ENCODE data around the gene TBC1D17.

Gene TBC1D17

DNA sequence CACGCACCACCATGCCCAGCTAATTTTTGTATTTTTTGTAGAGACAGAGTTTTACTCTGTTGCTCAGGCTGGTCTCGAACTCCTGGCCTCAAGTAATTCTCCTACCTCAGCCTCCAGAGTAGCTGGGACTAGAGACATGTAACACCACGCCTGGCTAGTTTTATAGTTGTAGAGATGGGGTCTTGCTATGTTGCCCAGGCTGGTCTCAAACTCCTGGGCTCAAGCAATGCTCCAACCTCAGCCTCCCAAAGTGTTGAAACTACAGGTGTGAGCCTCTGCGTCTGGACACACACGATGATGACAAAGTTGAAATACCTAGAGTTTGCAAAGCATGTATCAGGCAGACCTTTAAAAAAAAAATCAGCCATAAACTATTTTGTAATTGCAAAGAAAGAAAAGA lies 31.1 kb upstream of the TBC1D17 start:
- H3K9me3 ChIP-seq = peaks cover 8% of the 10 kb centered on the region; the same call in 1 of the 2 replicates
- H3K4me2 ChIP-seq = no peak overlapping the region
- peaks cover 42% of the 10 kb centered on the region for H3K4me1 ChIP-seq
- H3K9ac ChIP-seq = no peak overlapping the region
- H3K4me3 ChIP-seq = no peak overlapping the region
- no peaks in the 10 kb centered on the region for H3K27me3 ChIP-seq
- peaks cover 6% of the 10 kb centered on the region; the same call in 1 of the 2 replicates for H3K36me3 ChIP-seq
- peaks cover 24% of the 10 kb centered on the region; the same call in 1 of the 2 replicates for H4K20me1 ChIP-seq
- TF ChIP-seq Cebpa-rat (IDR thresholded peaks at IDR 0.05) = no peak
- H3K27ac ChIP-seq = no peak overlapping the region

GRCh38 chr19:49847731-49848696 lies 29.5 kb upstream of the TBC1D17 start:
- peaks cover 45% of the 10 kb centered on the region for H3K4me1 ChIP-seq
- no peaks in the 10 kb centered on the region for H3K27me3 ChIP-seq
- no peak overlapping the region for H3K4me2 ChIP-seq
- H4K20me1 ChIP-seq = peaks cover 27% of the 10 kb centered on the region
- H3K36me3 ChIP-seq = 0 out of 2 replicates have a peak, but pooled peaks cover 6% of the 10 kb centered on the region
- no peak overlapping the region for H3K4me3 ChIP-seq
- TF ChIP-seq Cebpa-rat (IDR thresholded peaks at IDR 0.05) = no peak
- H3K9ac ChIP-seq = no peak overlapping the region
- peaks cover 8% of the 10 kb centered on the region; the same call in 1 of the 2 replicates for H3K9me3 ChIP-seq
- no peak overlapping the region for H3K27ac ChIP-seq

GRCh38 chr19:49848938-49849337 lies 28.6 kb upstream of the TBC1D17 start:
- peaks cover 7% of the 10 kb centered on the region; the same call in 1 of the 2 replicates for H3K36me3 ChIP-seq
- no peaks in the 10 kb centered on the region for H3K27me3 ChIP-seq
- no peak overlapping the region for H3K9ac ChIP-seq
- peaks cover 28% of the 10 kb centered on the region for H4K20me1 ChIP-seq
- peaks cover 8% of the 10 kb centered on the region; the same call in 1 of the 2 replicates for H3K9me3 ChIP-seq
- peaks cover 45% of the 10 kb centered on the region for H3K4me1 ChIP-seq
- H3K27ac ChIP-seq = no peak overlapping the region
- no peak for TF ChIP-seq Cebpa-rat (IDR thresholded peaks at IDR 0.05)
- no peak overlapping the region for H3K4me3 ChIP-seq
- H3K4me2 ChIP-seq = no peak overlapping the region

- Histone ChIP-seq H3K4me1 (peaks cover 45% of the 10 kb centered on the region), H3K9ac (peak overlapping the region; percentile 95; the same call in 1 of the 2 replicates), H3K27me3 (no peaks in the 10 kb centered on the region), H3K27ac (no peak overlapping the region), H3K36me3 (peaks cover 14% of the 10 kb centered on the region), H4K20me1 (peaks cover 30% of the 10 kb centered on the region), H3K4me3 (0 out of 2 replicates have a peak overlapping the region, but pooled peaks have one; percentile 94), H3K9me3 (peaks cover 8% of the 10 kb centered on the region; the same call in 1 of the 2 replicates), H3K4me2 (peak overlapping the region; percentile 88)
- no peak for TF ChIP-seq Cebpa-rat (IDR thresholded peaks at IDR 0.05)
These were observed 27.9 kb upstream of the TBC1D17 start for GRCh38 chr19:49849433-49850220.

DNA sequence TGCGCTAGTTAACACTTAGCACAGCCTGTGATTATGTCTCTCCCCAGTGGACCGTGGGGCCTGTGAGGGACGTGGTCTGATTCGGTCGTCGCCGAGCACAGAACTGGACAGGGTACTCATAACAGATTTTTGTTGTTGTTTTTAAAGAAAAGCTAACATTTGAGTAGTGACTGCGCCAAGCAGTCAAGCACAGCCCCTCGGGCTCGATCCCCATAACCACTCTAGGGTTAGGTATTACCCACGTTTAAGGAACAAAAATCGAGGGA lies 27.3 kb upstream of the TBC1D17 start:
- peaks cover 35% of the 10 kb centered on the region for H4K20me1 ChIP-seq
- H3K27me3 ChIP-seq = no peaks in the 10 kb centered on the region
- TF ChIP-seq Cebpa-rat (IDR thresholded peaks at IDR 0.05) = no peak
- H3K27ac ChIP-seq = no peak overlapping the region
- peaks cover 8% of the 10 kb centered on the region; the same call in 1 of the 2 replicates for H3K9me3 ChIP-seq
- H3K36me3 ChIP-seq = peaks cover 18% of the 10 kb centered on the region
- H3K9ac ChIP-seq = peak overlapping the region; percentile 95; the same call in 1 of the 2 replicates
- peak overlapping the region; percentile 88 for H3K4me2 ChIP-seq
- peak overlapping the region; percentile 94 for H3K4me3 ChIP-seq
- peaks cover 45% of the 10 kb centered on the region for H3K4me1 ChIP-seq

DNA sequence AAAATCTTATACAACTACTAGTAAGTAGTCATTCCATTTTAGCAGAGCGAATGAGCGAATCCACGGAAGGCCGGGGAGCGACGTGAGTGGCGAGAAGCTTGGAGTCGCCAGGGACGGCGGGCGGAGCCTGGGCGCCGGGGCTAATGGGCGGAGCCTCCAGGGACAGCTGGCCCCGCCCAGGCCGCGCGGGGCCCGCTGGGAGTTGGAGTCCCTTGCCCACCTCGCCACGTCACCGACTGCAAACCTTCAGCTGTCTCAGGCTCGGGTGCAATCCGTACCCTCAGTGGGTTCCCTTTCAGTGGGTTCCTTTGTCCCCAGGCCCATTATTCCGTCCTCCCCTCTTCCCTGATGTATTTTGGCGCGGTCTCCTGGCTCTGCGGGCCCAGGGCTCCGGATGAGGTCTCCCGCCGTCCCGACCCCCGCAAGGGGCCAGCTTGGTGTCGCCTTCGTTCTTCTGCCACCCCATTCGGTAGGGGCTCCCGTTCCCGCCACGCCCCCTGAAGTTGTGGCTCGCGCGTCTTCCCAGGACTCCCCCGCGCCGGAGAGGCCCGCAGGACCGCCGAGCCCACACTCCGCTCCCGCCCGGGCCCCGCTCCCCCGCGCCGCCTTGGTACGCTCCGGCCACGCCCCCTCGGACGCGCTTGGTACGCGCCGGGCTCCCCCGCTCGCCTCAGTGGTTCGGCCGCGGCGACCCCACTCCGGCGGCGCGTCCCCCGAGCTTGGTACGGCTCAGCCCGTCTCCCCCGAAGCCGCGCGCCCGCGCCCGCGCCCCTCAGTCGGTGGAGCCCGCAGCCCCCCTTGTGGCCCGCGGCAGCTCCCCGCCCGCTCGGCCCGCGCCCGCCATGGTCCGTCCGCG lies 26.8 kb upstream of the TBC1D17 start, which contains the start of gene PTOV1:
Gene PTOV1, plus strand, starts transcription at position 673 of the 856 bp plus-strand sequence.
- Histone ChIP-seq H3K4me1 (peaks cover 45% of the 10 kb centered on the region), H3K27ac (peak within 1 kb of the TSS; percentile 95), H3K36me3 (peaks cover 24% of the 10 kb centered on the region), H3K4me3 (peak within 1 kb of the TSS; percentile 94), H3K27me3 (no peaks in the 10 kb centered on the region), H4K20me1 (peaks cover 41% of the 10 kb centered on the region), H3K9me3 (peaks cover 8% of the 10 kb centered on the region; the same call in 1 of the 2 replicates), H3K4me2 (peak within 1 kb of the TSS; percentile 99), H3K9ac (peak within 1 kb of the TSS; percentile 95)
- no peak for TF ChIP-seq Cebpa-rat (IDR thresholded peaks at IDR 0.05)

GRCh38 chr19:49851456-49852259 lies 25.8 kb upstream of the TBC1D17 start:
- H3K27ac ChIP-seq = peak overlapping the region; percentile 95
- H3K4me3 ChIP-seq = peak overlapping the region; percentile 94
- peaks cover 8% of the 10 kb centered on the region; the same call in 1 of the 2 replicates for H3K9me3 ChIP-seq
- no peaks in the 10 kb centered on the region for H3K27me3 ChIP-seq
- TF ChIP-seq Cebpa-rat (IDR thresholded peaks at IDR 0.05) = no peak
- H3K9ac ChIP-seq = peak overlapping the region; percentile 95
- H4K20me1 ChIP-seq = peaks cover 50% of the 10 kb centered on the region
- peak overlapping the region; percentile 99 for H3K4me2 ChIP-seq
- H3K4me1 ChIP-seq = peaks cover 45% of the 10 kb centered on the region
- peaks cover 33% of the 10 kb centered on the region for H3K36me3 ChIP-seq

DNA sequence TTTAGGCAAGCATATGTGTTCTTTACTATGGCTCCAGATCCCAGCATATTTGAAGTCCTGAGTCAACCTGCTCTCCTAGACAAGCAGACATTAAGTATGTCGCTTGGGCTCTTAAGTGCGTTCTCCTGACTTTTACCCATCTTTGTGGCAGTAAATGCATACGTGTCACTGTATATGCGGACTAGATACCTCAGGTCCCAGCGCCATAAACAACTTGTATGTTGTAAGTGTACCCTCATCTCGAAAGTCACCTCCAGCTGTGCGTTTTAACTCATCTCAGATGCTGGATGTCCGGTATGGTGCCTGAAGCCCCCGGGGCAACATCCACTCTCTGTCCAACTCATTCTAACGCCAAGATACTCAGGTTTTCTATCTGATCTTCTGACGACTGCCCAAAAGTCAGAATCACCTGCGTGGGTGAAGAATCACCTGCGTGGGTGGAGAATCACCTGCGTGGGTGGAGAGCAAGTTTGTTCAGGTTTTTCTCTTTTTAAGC lies 24.8 kb upstream of the TBC1D17 start:
- TF ChIP-seq Cebpa-rat (IDR thresholded peaks at IDR 0.05) = no peak
- Histone ChIP-seq H3K9ac (peak overlapping the region; percentile 95; the same call in 1 of the 2 replicates), H3K4me1 (peaks cover 45% of the 10 kb centered on the region), H3K4me2 (peak overlapping the region; percentile 99), H3K36me3 (peaks cover 44% of the 10 kb centered on the region), H4K20me1 (peaks cover 60% of the 10 kb centered on the region), H3K27me3 (no peaks in the 10 kb centered on the region), H3K27ac (no peak overlapping the region), H3K9me3 (peaks cover 8% of the 10 kb centered on the region; the same call in 1 of the 2 replicates), H3K4me3 (peak overlapping the region; percentile 94)

Measured in BLaER1 (cell line).